ENCODE data around the gene PICK1.

Gene PICK1

DNA sequence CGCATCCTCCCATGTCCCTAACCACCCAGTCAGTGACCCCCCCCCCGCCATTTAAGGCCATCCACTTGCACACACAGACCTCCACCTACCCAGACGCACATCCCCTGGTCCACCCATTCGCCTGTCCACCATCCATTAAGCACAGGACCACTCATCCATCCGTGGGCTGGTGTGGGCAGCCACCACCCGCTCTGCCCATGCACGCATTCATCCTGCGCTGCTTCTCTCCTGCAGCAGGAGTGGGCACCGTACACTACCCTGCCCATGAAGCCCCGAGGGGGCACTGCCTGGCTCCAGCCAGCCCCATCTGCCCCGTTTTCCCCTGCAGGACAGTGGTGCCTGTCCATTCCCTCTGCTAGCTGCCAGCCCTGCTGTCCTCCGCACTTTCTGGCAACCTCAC, 30.7 kb downstream of the PICK1 start:
- TF ChIP-seq, protein P1, sequence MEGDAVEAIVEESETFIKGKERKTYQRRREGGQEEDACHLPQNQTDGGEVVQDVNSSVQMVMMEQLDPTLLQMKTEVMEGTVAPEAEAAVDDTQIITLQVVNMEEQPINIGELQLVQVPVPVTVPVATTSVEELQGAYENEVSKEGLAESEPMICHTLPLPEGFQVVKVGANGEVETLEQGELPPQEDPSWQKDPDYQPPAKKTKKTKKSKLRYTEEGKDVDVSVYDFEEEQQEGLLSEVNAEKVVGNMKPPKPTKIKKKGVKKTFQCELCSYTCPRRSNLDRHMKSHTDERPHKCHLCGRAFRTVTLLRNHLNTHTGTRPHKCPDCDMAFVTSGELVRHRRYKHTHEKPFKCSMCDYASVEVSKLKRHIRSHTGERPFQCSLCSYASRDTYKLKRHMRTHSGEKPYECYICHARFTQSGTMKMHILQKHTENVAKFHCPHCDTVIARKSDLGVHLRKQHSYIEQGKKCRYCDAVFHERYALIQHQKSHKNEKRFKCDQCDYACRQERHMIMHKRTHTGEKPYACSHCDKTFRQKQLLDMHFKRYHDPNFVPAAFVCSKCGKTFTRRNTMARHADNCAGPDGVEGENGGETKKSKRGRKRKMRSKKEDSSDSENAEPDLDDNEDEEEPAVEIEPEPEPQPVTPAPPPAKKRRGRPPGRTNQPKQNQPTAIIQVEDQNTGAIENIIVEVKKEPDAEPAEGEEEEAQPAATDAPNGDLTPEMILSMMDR (IDR thresholded peaks at IDR 0.05; ENCODE audit: low read depth, low read length, missing control alignments): no peak
- no peak overlapping the region for H3K4me3 ChIP-seq (ENCODE audit: low read depth, low read length)

DNA sequence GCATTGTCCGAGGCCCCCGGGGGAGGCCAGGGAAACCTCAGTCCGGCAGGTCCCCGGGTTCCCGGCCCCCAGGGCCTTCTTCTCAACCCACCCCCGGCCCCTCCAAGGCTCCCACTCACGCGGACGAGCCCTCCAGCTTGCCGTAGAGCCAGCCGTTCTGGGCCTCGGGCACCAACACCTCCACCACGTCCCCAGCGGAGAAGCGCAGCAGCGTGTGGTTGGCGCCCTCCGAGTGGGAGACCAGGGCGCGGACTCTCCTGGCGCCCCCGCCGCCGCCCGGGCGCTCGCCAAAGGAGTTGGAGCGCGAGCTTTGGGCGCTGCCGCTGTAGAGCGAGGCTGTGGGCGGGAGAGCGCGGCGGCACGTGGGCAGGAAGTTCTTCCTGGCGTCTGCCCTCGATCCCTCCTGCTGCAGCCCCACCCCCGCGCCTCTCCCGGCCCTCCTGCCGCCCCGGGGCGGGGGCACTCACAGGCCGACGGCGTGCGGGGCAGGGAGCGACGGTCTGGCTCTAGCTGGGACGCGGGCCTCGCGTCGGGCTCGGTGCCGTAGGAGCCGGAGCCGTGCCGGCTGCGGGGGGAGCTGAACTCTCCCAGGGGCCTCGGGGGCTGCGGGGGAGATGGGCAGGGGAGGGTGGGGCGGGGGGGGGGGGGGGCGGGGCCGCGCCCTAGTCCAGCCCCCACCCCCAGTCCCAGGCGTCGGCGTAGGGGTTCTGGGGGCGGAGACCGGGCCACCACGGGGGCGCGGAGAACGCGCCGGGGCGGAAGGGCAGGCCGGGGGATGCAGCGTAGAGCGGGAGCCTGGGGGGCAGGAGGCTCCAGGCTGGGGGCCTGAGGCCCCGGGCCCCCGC, 31.6 kb downstream of the PICK1 start:
- DNase-seq (ENCODE audit: low read depth): no peak
- no peak overlapping the region for H3K4me3 ChIP-seq (ENCODE audit: low read depth, low read length)
- TF ChIP-seq, protein P1 (IDR thresholded peaks at IDR 0.05; ENCODE audit: low read depth, low read length, missing control alignments): no peak

More for the DNA sequence above, 30.7 kb downstream of the PICK1 start:
- DNase-seq (ENCODE audit: low read depth): no peak

DNA sequence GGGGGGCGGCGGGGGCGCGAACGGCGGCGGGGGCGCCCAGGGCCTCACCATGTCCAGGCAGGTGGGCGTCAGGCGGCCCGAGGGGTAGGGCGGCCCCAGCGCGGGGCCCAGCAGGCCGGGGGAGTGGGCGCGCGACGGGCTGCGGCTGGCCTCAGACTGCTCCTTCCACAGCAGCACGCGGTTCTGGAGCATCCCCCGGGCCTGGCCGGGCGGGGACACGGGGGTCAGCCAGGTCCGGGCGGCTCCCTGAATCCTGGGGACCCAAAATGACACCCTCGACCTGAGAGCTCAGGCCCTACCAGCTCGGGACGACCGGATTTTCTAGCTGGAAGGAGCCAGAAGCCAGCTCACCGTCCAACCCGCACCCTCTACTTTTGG, 32.3 kb downstream of the PICK1 start:
- no peak overlapping the region for H3K4me3 ChIP-seq (ENCODE audit: low read depth, low read length)
- TF ChIP-seq, protein P1 (IDR thresholded peaks at IDR 0.05; ENCODE audit: low read depth, low read length, missing control alignments): no peak
- DNase-seq (ENCODE audit: low read depth): no peak

DNA sequence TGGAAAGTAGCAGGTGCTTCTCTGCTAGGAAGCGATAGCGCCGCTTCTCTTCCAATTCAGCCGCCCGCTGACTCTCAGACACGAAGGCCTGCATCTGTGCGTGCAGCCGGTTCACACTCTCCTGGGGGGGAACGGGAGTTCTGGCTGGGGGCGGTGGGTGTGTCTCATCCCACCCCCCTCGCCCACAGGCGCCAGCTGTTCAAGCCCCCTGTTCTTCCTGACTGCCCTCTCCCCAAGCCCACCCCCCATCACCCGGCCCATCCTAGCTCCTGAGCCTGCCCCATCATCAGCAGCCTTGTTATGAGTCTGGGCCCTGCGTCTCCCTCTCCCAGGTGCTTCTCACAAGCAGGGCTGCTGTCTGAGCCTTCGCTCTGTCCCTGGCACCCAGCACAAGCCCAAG, 39.9 kb downstream of the PICK1 start:
- TF ChIP-seq, protein P1 (IDR thresholded peaks at IDR 0.05; ENCODE audit: low read depth, low read length, missing control alignments): no peak
- no peak overlapping the region for H3K4me3 ChIP-seq (ENCODE audit: low read depth, low read length)
- no peak for DNase-seq (ENCODE audit: low read depth)

DNA sequence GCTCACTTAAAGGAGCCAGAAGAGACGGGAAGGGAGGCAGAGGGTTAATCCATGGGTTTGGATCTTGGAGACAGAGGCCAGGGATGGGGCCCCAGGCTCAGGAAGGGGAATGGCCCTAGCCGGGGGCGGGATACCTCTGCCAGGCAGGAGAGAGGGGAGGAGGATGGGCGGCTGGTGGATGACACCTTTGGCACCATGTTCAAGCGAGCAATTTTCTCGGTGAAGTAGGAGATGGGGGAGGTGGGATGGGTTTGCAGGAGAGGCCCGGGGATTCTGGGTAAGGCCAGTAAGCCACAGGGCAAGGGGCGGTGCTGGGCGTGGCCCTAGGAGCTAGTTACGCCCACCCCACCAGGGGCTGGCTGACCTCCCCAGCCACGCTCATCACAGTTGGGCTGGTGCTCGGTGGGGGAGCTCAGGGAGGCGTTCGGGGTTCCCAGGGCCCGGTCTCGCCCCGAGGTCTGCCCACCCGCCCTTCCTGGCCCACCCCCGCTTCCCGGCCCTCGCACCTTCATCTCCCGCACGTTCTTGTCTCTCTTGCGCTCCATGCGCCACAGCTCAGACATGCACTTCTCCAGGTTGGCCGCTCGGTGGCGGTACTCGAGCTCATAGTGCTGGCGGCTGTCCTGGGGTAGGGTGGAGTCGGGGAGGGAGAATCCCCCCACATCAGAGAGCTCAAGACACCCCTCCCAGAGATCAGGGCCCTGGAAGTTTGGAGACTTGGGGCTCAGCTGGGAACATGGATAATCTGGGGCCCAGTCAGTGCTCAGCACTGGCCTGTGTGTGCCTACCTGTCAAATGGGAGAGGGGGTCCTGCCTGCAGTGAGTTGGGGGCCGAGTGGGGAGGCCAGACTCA, 40.6 kb downstream of the PICK1 start:
- no peak overlapping the region for H3K4me3 ChIP-seq (ENCODE audit: low read depth, low read length)
- TF ChIP-seq, protein P1 (IDR thresholded peaks at IDR 0.05; ENCODE audit: low read depth, low read length, missing control alignments): peak; percentile 2
- DNase-seq (ENCODE audit: low read depth): no peak

DNA sequence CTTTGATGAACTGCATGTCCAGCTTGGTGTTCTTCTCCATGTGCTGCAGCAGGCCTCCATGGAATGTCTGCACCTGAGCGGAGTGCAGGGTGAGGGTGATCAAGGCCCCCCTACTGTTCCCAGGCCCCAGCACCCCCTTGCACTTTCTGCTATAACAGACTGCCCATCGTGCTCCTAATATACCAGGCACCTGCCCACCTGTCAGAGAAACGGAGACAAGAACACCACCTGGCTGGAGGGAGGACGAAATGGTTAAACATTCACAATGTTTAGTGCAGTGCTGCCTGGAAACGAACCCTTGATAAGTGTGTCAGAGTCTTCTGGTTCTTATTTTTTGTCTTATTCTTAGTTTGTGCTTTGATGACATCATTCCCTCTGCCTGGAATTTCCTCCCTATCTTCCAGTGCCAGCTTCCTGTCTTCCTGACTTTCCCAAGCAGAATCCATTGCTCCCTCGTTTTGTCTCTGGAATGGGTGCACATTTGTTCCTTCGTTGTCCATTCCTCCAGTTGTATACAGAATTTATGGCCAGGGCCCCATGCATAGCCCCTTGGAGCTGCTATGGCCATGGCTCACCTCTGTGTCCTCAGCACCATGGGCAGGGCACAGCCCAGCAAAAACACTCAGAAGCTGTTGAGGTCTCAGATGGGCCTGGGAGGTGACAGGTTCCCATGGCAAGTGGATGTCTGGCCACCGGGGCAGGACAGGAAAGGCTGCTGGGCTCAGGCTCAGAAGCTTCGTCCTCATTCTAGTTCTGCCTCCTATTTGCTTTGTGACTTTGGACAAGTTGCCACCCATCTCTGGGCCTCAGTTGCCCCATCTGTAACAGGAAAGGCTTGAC, 41.4 kb downstream of the PICK1 start:
- no peak for DNase-seq (ENCODE audit: low read depth)
- TF ChIP-seq, protein P1 (IDR thresholded peaks at IDR 0.05; ENCODE audit: low read depth, low read length, missing control alignments): no peak
- H3K4me3 ChIP-seq (ENCODE audit: low read depth, low read length): no peak overlapping the region

All from GM12864 (cell line).